HepG2 (cell line): ENCODE measurements around the gene TRAPPC12. TPM values are rescaled to one million over a fixed set of nuclear protein-coding genes. Genes with fewer than 3 reads are reported as not detected.
A peak's percentile ranks its signal among the peaks of the same experiment; 100 is the strongest.

Experiments
- ATAC-seq: fragments of 200-7000 bp; cut with Tn5 transposase; 3 replicates; pipeline ENCODE4 v1.9.1; 2020; ENCODE audit warnings: mild to moderate bottlenecking, moderate library complexity
- BruUV-seq: library from RNA; stranded (reverse); fragments of 400-500 nt; replicated peaks from 2 replicates; lab custom pipeline; 2021; lab: Mats Ljungman, UMichigan
- CTCF ChIA-PET: fragments of 300-600 bp; formaldehyde crosslinking; extraction: SDS; loops from one replicate; lab custom pipeline; 2021; ENCODE audit warnings: low total read pairs, inconsistent platforms, low intra/inter-chr PET ratio; lab: Yijun Ruan, JAX
- POLR2A ChIA-PET: fragments of 350-600 bp; sonication (Branson Sonifier 250); formaldehyde crosslinking; loops from one replicate; lab custom pipeline; 2020; ENCODE audit warnings: antibody characterized with exemption, inconsistent platforms; lab: Yijun Ruan, JAX
- DNase-seq: peaks from one replicate; pipeline ENCODE4 v3.0.0-alpha.2; 2015; ENCODE audit warnings: low spot score
- FAIRE-seq: peaks from 3 replicates; lab custom pipeline; 2011; peaks lifted over from hg19 to GRCh38; lab: Jason Lieb, UNC
- H2AFZ ChIP-seq: one replicate; pipeline ENCODE4 v1.6.1; 2011; ENCODE audit warnings: low read length, inconsistent platforms
- H3K27ac ChIP-seq: fragments of 300-600 bp; 3 replicates; pipeline ENCODE4 v1.8.0; 2011; ENCODE audit warnings: mixed run types, mild to moderate bottlenecking, mixed read lengths, low read length, inconsistent platforms; ENCODE audit not compliant: insufficient read depth; ENCODE audit errors: extremely low read length
- H3K27me3 ChIP-seq, 2 experiments: fragments of 200-600 bp in 1 of 2; 2 replicates in 1 of 2; 3 replicates in 1 of 2; pipeline versions ENCODE4 v1.6.0 to v1.8.0; 2011; ENCODE audit warnings: low read length in 2 of 2, mild to moderate bottlenecking in 2 of 2, moderate library complexity in 2 of 2, inconsistent platforms in 1 of 2; ENCODE audit not compliant: insufficient read depth in 2 of 2, control insufficient read depth in 1 of 2
- H3K36me3 ChIP-seq, 2 experiments: fragments of 200-600 bp in 1 of 2; replicated peaks in 1 of 2; 2 replicates in 1 of 2; 3 replicates in 1 of 2; pipeline versions ENCODE4 v1.5.1 to v1.8.0; 2011; ENCODE audit warnings: low read length in 2 of 2, inconsistent platforms in 1 of 2; ENCODE audit not compliant: insufficient read depth in 2 of 2, control insufficient read depth in 1 of 2
- H3K4me1 ChIP-seq: 2 replicates; pipeline ENCODE4 v1.5.1; 2012; ENCODE audit warnings: low read length, inconsistent platforms; ENCODE audit not compliant: insufficient read depth
- H3K4me2 ChIP-seq: 2 replicates; pipeline ENCODE4 v1.6.0; 2011; ENCODE audit warnings: low read depth, low read length, inconsistent platforms
- H3K4me3 ChIP-seq, 3 experiments: fragments of 200-600 bp in 1 of 3; sonication (generic), shearing (Covaris generic) in 1 of 3; replicated peaks in 1 of 3; 2 replicates each; pipeline ENCODE4 v1.5.1; 2011 to 2016; ENCODE audit warnings: low read length in 3 of 3, inconsistent platforms in 2 of 3, low read depth in 2 of 3, mild to moderate bottlenecking in 2 of 3, control low read depth in 1 of 3, mixed read lengths in 1 of 3; ENCODE audit not compliant: insufficient read depth in 1 of 3
- H3K79me2 ChIP-seq: one replicate; pipeline ENCODE4 v1.6.1; 2011; ENCODE audit warnings: low read length, inconsistent platforms; ENCODE audit not compliant: insufficient read depth
- H3K9ac ChIP-seq: 2 replicates; pipeline ENCODE4 v1.6.0; 2011; ENCODE audit warnings: mild to moderate bottlenecking, low read depth, low read length, inconsistent platforms; ENCODE audit not compliant: insufficient read depth
- H3K9me3 ChIP-seq: 2 replicates; pipeline ENCODE4 v1.5.1; 2012; ENCODE audit warnings: mild to moderate bottlenecking, low read length
- H4K20me1 ChIP-seq: 2 replicates; pipeline ENCODE4 v1.6.0; 2011; ENCODE audit warnings: inconsistent platforms, mild to moderate bottlenecking, low read length, moderate library complexity; ENCODE audit not compliant: insufficient read depth
- CCAR2 ChIP-seq: fragments of 200-400 bp; formaldehyde crosslinking; optimal IDR thresholded peaks from 2 replicates; pipeline ENCODE3; 2018; ENCODE audit warnings: low read depth, mild to moderate bottlenecking, low read length, moderate library complexity
- CENPX ChIP-seq: sonication (generic); formaldehyde crosslinking; IDR thresholded peaks from 2 replicates; pipeline ENCODE4 v1.9.0; 2021; ENCODE audit warnings: mild to moderate bottlenecking, missing genetic modification reagents, moderate library complexity
- CREM ChIP-seq, 2 experiments: sonication (generic) in 1 of 2; formaldehyde crosslinking in 1 of 2; IDR thresholded peaks; 2 replicates each; pipeline versions ENCODE4 v1.4.0 to v1.6.1; 2016 to 2020; ENCODE audit warnings: antibody characterized with exemption in 1 of 2, mild to moderate bottlenecking in 1 of 2, missing genetic modification reagents in 1 of 2
- EP300 ChIP-seq, 3 experiments: sonication (generic) in 1 of 3; formaldehyde crosslinking in 1 of 3; IDR thresholded peaks; 2 replicates each; pipeline versions ENCODE4 v1.5.1 to v1.6.1; 2011 to 2020; ENCODE audit warnings: low read depth in 2 of 3, low read length in 2 of 3, borderline replicate concordance in 1 of 3, improper control_type of control experiment in 1 of 3, mild to moderate bottlenecking in 1 of 3, missing genetic modification reagents in 1 of 3, moderate library complexity in 1 of 3
- HNRNPK ChIP-seq: fragments of 200-400 bp; formaldehyde crosslinking; IDR thresholded peaks from 2 replicates; pipeline ENCODE4 v1.6.1; 2018; ENCODE audit warnings: low read length, low read depth, moderate library complexity, mild to moderate bottlenecking; ENCODE audit not compliant: poor library complexity, severe bottlenecking
- MIER3 ChIP-seq: IDR thresholded peaks from 2 replicates; pipeline ENCODE4 v1.6.1; 2016; ENCODE audit warnings: missing compliant biosample characterization, borderline replicate concordance
- MYNN ChIP-seq: sonication (generic); formaldehyde crosslinking; IDR thresholded peaks from 2 replicates; pipeline ENCODE4 v1.4.0; 2020; ENCODE audit warnings: mild to moderate bottlenecking, low read depth, missing genetic modification reagents
- NFKBIZ ChIP-seq: IDR thresholded peaks from 2 replicates; pipeline ENCODE4 v1.6.1; 2018; ENCODE audit warnings: missing genetic modification reagents, missing compliant biosample characterization
- PAWR ChIP-seq: sonication (generic); formaldehyde crosslinking; IDR thresholded peaks from 2 replicates; pipeline ENCODE4 v1.4.0; 2020; ENCODE audit warnings: missing genetic modification reagents, mild to moderate bottlenecking, borderline replicate concordance
- PBX2 ChIP-seq: IDR thresholded peaks from 2 replicates; pipeline ENCODE4 v1.6.1; 2016; ENCODE audit warnings: control low read depth
- PHF5A ChIP-seq: IDR thresholded peaks from one replicate; pipeline ENCODE4 v1.6.1; 2018; ENCODE audit warnings: low read depth, missing genetic modification reagents; ENCODE audit not compliant: unreplicated experiment
- POGZ ChIP-seq: sonication (generic); formaldehyde crosslinking; IDR thresholded peaks from 2 replicates; pipeline ENCODE4 v1.4.0; 2020; ENCODE audit warnings: mild to moderate bottlenecking, missing genetic modification reagents
- SP1 ChIP-seq, 2 experiments: fragments of 450-650 bp in 1 of 2; sonication (generic) in 1 of 2; formaldehyde crosslinking in 1 of 2; IDR thresholded peaks; 2 replicates each; pipeline versions ENCODE4 v1.4.0 to v1.6.1; 2016 to 2020; ENCODE audit warnings: missing genetic modification reagents in 1 of 2
- SP2 ChIP-seq: sonication (generic); formaldehyde crosslinking; IDR thresholded peaks from 2 replicates; pipeline ENCODE4 v1.5.1; 2020; ENCODE audit warnings: mild to moderate bottlenecking, missing genetic modification reagents
- TBL1XR1 ChIP-seq: fragments of 150-350 bp; IDR thresholded peaks from 2 replicates; pipeline ENCODE4 v1.6.1; 2014; ENCODE audit warnings: borderline replicate concordance, low read length; ENCODE audit not compliant: partially characterized antibody
- ZKSCAN1 ChIP-seq: fragments of 150-350 bp; IDR thresholded peaks from 2 replicates; pipeline ENCODE4 v1.6.1; 2014; ENCODE audit warnings: low read length
- ZKSCAN5 ChIP-seq: sonication (generic); formaldehyde crosslinking; IDR thresholded peaks from 2 replicates; pipeline ENCODE4 v1.5.1; 2020; ENCODE audit warnings: mild to moderate bottlenecking, missing genetic modification reagents
- ZNF274 ChIP-seq: sonication (generic); formaldehyde crosslinking; IDR thresholded peaks from 2 replicates; pipeline ENCODE4 v1.5.1; 2020; ENCODE audit warnings: mild to moderate bottlenecking, missing genetic modification reagents
- WGBS: methylation state at CpG from one replicate; pipeline ENCODE4 v1.1.6; 2017; ENCODE audit warnings: low lambda C conversion rate; 5-methylcytosine and 5-hydroxymethylcytosine counted together
- in situ Hi-C: cut with HindIII; loops from 2 replicates; pipeline ENCODE4 v1.10.0; 2017; ENCODE audit warnings: low pct_unique_long_range_greater_than_20kb; ENCODE audit not compliant: extremely low pct_ligation_motif_present
- intact Hi-C: fragments of 100-400 bp; cut with micrococcal nuclease; formaldehyde crosslinking; loops from one replicate; pipeline ENCODE4 v1.10.0; 2022; ENCODE audit not compliant: unreplicated experiment
- polyA plus RNA-seq, 8 experiments: library from polyadenylated mRNA; depleted of rRNA in 3 of 8; stranded (reverse) in 7 of 8; unstranded in 1 of 8; fragments of >200 nt; fragmentation: Illumina TruSeq in 4 of 8; extraction: Trizol in 4 of 8; gene quantifications; 2 replicates each; pipeline versions ENCODE4 v1.2.1 to v1.2.3, GENCODE V29; 2011 to 2016; ENCODE audit warnings: low read depth in 4 of 8, missing spikeins in 1 of 8, mixed read lengths in 1 of 8; ENCODE audit not compliant: insufficient read depth in 1 of 8
- total RNA-seq, 5 experiments: library from RNA; depleted of rRNA; stranded (reverse); fragments of >200 nt; fragmentation: Illumina TruSeq; extraction: Trizol; gene quantifications; 2 replicates each; pipeline ENCODE4 v1.2.3, GENCODE V29; 2016; ENCODE audit warnings: low read depth in 1 of 5
- TF ChIP-seq, protein P1 (sequence below): sonication (generic); formaldehyde crosslinking; IDR thresholded peaks from 2 replicates; pipeline ENCODE4 v1.9.0; 2021; ENCODE audit warnings: missing genetic modification reagents, mild to moderate bottlenecking, borderline replicate concordance

The TRAPPC12 gene
- total and polyA plus RNA-seq, 2 of the 13 experiments (the other 11 are each of a cell fraction or from before 2014, with no cell fraction given) = 46.4 to 97.7 TPM

DNA sequence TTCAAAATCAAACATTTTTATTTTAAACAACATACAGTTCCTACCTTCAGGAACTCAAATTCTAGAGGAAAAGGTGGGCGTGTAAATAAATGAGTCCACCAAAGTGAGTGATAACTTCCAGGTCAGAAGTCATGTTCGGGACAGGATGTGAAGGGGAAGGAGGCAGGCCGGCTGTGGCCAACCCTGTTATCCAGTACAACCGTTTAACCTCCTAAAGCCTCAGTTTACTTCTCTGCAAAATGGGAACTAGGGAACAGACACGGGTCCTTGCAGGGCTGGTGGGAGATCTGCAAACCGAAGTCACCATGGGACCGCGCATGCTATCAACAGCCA lies 2.2 kb upstream of the TRAPPC12 start (continued):
- no peak for TF ChIP-seq POGZ (CRISPR knock-in tag)
- TF ChIP-seq EP300 (IDR thresholded peaks at IDR 0.05; ENCODE audit: low read depth in 2 of 2, low read length in 2 of 2) = no peak; a peak in 1 of 4 replicates
- TF ChIP-seq EP300 (CRISPR knock-in tag; IDR thresholded peaks at IDR 0.05; ENCODE audit: borderline replicate concordance) = no peak
- TF ChIP-seq PAWR = no peak
- no peak for TF ChIP-seq CENPX (CRISPR knock-in tag)
- TF ChIP-seq ZKSCAN1 = no peak
- TF ChIP-seq HNRNPK = no peak
- peak; percentile 3 for TF ChIP-seq TBL1XR1

DNA sequence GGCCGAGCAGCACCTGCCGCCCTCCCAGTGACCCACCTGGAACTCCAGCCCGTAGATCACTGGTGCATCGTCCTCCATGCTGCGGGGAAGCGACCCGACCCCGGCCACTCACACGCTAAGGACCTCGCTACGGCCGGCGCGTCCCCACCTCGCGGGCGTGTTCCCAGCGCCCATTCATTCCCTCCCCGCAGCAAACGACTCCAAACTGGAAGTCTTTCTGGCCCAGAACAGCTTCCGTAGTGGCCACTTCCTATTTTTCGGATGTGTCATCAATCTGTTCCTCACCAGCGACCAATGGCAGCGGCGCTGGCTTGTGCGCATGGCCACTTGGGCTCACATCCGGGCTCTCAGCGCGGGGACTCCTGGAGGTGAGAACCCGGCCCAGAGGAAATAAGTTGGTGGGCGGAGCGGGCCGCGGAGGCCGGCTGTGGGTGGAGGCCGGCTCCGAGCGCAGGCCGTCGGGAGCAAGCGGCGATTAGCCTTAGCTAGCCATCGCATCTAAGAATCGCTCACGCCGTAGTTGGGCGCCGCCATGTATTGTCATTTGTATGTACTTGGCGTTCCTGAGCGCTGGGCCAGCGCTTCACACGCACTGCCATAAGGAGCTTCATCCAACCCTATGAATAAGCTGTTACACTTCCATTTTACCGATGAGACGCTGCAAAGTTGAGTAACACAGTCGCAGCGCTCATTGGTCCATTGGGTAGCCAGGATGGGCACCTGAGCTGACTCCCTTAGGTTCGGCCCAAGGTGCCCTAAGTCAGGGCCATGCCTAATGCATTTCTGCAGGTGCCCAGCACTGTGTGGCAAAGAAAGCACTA lies 1.7 kb upstream of the TRAPPC12 start, which contains the start of gene EIPR1:
Gene EIPR1 (minus strand): TSS at position 207 of the 821 bp plus-strand sequence. CDS start 129 bp downstream, at position 78.
- Histone ChIP-seq H3K27ac (peak within 1 kb of the TSS; percentile 83), H3K79me2 (peaks cover 54% of the 10 kb centered on the region), H3K4me3 (peak within 1 kb of the TSS; percentile 85 to 96 (median 91)), H3K9ac (peak within 1 kb of the TSS; percentile 99), H3K4me2 (peak within 1 kb of the TSS; percentile 99), H2AFZ (peak within 1 kb of the TSS; percentile 35), H3K27me3 (no peaks in the 10 kb centered on the region; a peak in 1 of 5 replicates), H3K9me3 (no peaks in the 10 kb centered on the region), H4K20me1 (peaks cover 4% of the 10 kb centered on the region; the same call in 1 of the 2 replicates), H3K36me3 (peaks cover 2 to 14% of the 10 kb centered on the region in 2 experiments; a peak in 2 of 5 replicates), H3K4me1 (peaks cover 50% of the 10 kb centered on the region)
- ATAC-seq (peak; percentile 80), FAIRE-seq (peak; percentile 87), DNase-seq (peak; percentile 99)
- in situ Hi-C loops (no loop called here), intact Hi-C loops (loop anchor here (2.0 to 5.0 kb wide), 6 partner anchors 53 to 279 kb away; partner anchors contain the start of gene ALLC)
- ChIA-PET POLR2A (interaction anchor here (0.9 to 4.8 kb wide), 16 partner anchors 9 to 282 kb away, joined by 3 to 52 read pairs (median 6); partner anchors contain the start of genes RNASEH1 and RPS7), CTCF (no interaction called here)
- no TSS peak for BruUV-seq
- 0% methylated on average over 41 of the region's 57 CpGs for WGBS
- TF ChIP-seq CCAR2 = no peak
- TF ChIP-seq MYNN (CRISPR knock-in tag) = 0 out of 2 replicates have a peak, but pooled peaks have one; percentile 19
- TF ChIP-seq PHF5A (CRISPR knock-in tag) = peak; percentile 88
- no peak for TF ChIP-seq NFKBIZ
- peak; percentile 96 for TF ChIP-seq CREM (IDR thresholded peaks at IDR 0.05)
- no peak for TF ChIP-seq CREM (CRISPR knock-in tag; IDR thresholded peaks at IDR 0.05)
- no peak; the same call in 1 of the 2 replicates for TF ChIP-seq PBX2 (CRISPR knock-in tag)
- TF ChIP-seq SP1 (IDR thresholded peaks at IDR 0.05) = no peak
- TF ChIP-seq SP1 (CRISPR knock-in tag; IDR thresholded peaks at IDR 0.05) = peak; percentile 67; the same call in 1 of the 2 replicates
- TF ChIP-seq SP2 = 0 out of 2 replicates have a peak, but pooled peaks have one; percentile 29
- TF ChIP-seq, protein P1, sequence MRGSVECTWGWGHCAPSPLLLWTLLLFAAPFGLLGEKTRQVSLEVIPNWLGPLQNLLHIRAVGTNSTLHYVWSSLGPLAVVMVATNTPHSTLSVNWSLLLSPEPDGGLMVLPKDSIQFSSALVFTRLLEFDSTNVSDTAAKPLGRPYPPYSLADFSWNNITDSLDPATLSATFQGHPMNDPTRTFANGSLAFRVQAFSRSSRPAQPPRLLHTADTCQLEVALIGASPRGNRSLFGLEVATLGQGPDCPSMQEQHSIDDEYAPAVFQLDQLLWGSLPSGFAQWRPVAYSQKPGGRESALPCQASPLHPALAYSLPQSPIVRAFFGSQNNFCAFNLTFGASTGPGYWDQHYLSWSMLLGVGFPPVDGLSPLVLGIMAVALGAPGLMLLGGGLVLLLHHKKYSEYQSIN (CRISPR knock-in tag) = no peak
- TF ChIP-seq ZNF274 = peak; percentile 94
- peak; percentile 82 for TF ChIP-seq MIER3 (CRISPR knock-in tag)
- peak; percentile 99 for TF ChIP-seq ZKSCAN5 (CRISPR knock-in tag)
